Mucosa of rectum (tissue), 2 donors: ENCODE measurements around the gene VPREB1.
"Not testable (repeated sequence)": the region's sequence is repeated elsewhere in the genome, so short reads cannot be mapped to it uniquely, and the experiment has no call there.

Experiments
- H3K27ac ChIP-seq, 2 donors: one replicate each; pipeline ENCODE4 v1.7.0; 2013; ENCODE audit warnings: inconsistent platforms in 2 of 2, low read depth in 2 of 2, low read length in 2 of 2
- H3K27me3 ChIP-seq, 2 donors: one replicate each; pipeline ENCODE4 v1.7.0; 2013; ENCODE audit warnings: low read length in 2 of 2; ENCODE audit not compliant: control insufficient read depth in 2 of 2, insufficient read depth in 2 of 2
- H3K36me3 ChIP-seq, 2 donors: one replicate each; pipeline ENCODE4 v1.7.0; 2013; ENCODE audit warnings: low read length in 2 of 2; ENCODE audit not compliant: control insufficient read depth in 2 of 2, insufficient read depth in 2 of 2
- H3K4me1 ChIP-seq, 2 donors: one replicate each; pipeline ENCODE4 v1.7.0; 2013; ENCODE audit warnings: low read length in 2 of 2, mild to moderate bottlenecking in 1 of 2; ENCODE audit not compliant: control insufficient read depth in 2 of 2, insufficient read depth in 2 of 2
- H3K4me3 ChIP-seq, 2 donors: one replicate each; pipeline ENCODE4 v1.7.0; 2013; ENCODE audit warnings: low read length in 2 of 2
- H3K9ac ChIP-seq, 2 donors: one replicate each; pipeline ENCODE4 v1.7.0; 2013; ENCODE audit warnings: low read length in 2 of 2, low read depth in 1 of 2, mild to moderate bottlenecking in 1 of 2
- H3K9me3 ChIP-seq, 2 donors: one replicate each; pipeline ENCODE4 v1.7.0; 2013; ENCODE audit warnings: low read length in 2 of 2; ENCODE audit not compliant: control insufficient read depth in 2 of 2
- donor health status: healthy.
- donor health status: Normal muscosa, but diverticular disease.

Gene VPREB1

GRCh38 chr22:22270036-22270676 is 25.6 kb downstream of the VPREB1 start:
- H3K9ac ChIP-seq, H3K27me3 ChIP-seq, H3K27ac ChIP-seq, H3K4me1 ChIP-seq, H3K9me3 ChIP-seq, H3K36me3 ChIP-seq, H3K4me3 ChIP-seq: not testable (repeated sequence)

GRCh38 chr22:22277423-22277822 is 32.8 kb downstream of the VPREB1 start:
- H3K27me3 ChIP-seq, result not testable (repeated sequence)

DNA sequence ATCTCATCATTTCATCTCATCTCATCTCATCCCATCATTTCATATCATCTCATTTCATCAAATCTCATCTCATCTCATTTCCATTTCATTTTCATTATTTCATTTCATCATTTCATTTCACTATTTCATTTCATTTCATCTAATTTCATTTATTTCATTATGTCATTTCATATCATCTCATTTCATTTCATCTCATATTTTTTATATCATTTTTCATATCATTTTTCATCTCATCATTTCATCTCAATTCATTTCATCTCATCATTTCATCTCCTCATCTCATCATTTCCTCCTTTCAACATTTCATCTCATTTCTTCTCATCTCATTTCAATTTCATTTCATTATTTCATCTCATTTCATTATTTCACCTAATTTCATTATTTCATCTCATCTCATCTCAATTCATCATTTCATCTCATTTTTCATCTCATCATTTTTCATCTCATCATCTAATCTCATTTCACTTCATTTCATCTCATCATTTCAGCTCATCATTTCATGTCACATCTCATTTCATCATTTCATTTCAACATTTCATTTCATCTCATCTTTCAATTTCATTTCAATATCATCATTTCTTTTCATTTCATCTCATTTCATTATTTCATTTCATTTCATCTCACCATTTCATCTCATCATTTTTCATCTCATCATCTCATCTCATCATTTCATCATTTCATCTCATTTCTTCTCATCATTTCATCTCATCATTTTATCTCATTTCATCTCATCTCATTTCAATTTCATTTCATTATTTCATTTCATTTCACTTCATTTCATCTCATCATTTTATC is 40.6 kb downstream of the VPREB1 start:
- H3K27ac ChIP-seq, H3K4me3 ChIP-seq: not testable (repeated sequence)

More at GRCh38 chr22:22277423-22277822, 32.8 kb downstream of the VPREB1 start:
- H3K4me3 ChIP-seq, H3K36me3 ChIP-seq, H3K9ac ChIP-seq, H3K9me3 ChIP-seq, H3K27ac ChIP-seq, H3K4me1 ChIP-seq: not testable (repeated sequence)

DNA sequence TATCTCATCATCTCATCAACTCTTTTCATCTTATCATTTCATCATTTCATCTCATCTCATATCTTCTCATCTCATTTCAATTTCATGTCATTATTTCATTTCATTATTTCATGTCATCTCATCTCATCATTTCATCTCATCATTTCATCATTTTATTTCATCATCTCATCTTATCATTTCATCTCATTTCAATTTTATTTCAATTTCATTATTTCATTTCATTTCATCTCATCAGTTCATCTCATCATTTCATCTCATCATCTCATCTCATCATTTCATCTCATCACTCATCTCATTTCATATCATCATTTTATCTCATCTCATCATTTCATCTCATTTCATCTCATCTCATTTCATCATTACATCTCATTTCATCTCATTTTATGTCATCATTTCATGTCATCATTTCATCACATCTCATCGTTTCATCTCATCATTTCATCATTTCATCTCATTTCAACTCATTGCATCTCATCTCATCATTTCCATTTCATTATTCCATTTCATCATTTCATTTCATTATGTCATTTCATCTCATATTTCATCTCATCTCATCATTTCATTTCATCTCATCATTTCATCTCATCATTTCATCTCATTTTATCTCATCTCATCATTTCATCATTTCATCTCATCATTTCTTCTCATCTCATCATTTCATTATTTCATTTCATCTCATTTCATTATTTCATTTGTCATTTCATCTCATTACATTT is 42.0 kb downstream of the VPREB1 start:
- H3K4me1 ChIP-seq, H3K9me3 ChIP-seq, H3K36me3 ChIP-seq, H3K4me3 ChIP-seq, H3K27me3 ChIP-seq, H3K27ac ChIP-seq, H3K9ac ChIP-seq: not testable (repeated sequence)

More for the DNA sequence above, 40.6 kb downstream of the VPREB1 start:
- H3K27me3 ChIP-seq, H3K9me3 ChIP-seq, H3K4me1 ChIP-seq, H3K36me3 ChIP-seq, H3K9ac ChIP-seq: not testable (repeated sequence)

- not testable (repeated sequence) for H3K9ac ChIP-seq, H3K36me3 ChIP-seq
Measured at GRCh38 chr22:22287106-22287626, 42.6 kb downstream of the VPREB1 start.

GRCh38 chr22:22289666-22290065 is 45.1 kb downstream of the VPREB1 start:
- H3K36me3 ChIP-seq, H3K9ac ChIP-seq, H3K4me3 ChIP-seq, H3K4me1 ChIP-seq, H3K9me3 ChIP-seq, H3K27me3 ChIP-seq, H3K27ac ChIP-seq: not testable (repeated sequence)

More at GRCh38 chr22:22287106-22287626, 42.6 kb downstream of the VPREB1 start:
- not testable (repeated sequence) for H3K9me3 ChIP-seq, H3K4me3 ChIP-seq, H3K27ac ChIP-seq, H3K4me1 ChIP-seq, H3K27me3 ChIP-seq

DNA sequence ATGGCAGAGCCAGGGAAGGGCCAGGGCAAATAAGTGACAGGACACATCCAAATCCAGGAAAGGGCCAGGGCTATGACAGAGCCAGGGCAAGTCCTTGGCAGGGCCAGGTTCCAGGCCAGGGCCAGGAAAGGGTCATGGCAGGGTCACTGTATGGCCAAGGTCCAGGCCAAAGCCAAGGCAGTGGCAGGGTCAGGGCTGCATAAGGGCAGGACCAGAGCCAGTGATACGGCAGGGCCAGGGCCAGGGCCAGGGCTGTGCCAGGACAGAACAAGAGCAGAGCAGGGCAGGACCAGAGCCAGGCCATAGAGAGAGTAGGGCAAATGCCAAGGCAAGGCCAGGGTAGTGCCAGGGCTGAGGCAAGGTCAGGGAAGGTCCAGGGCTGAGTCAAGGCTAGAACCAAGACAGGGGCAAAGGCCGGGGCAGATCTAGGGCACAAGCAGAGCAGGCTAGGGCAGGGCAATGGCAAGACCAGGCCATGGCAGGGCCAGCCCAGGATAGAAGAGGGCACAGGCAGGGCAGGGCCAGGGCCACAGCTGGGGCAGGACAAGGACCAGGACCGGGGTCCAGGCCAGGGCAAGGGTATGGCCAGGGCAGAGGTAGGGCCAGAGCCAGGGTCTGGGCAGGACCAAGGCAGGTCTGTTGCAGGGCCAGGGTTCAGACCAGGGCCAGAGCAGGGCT is 46.7 kb downstream of the VPREB1 start:
- H3K4me1 ChIP-seq, H3K27ac ChIP-seq, H3K9me3 ChIP-seq, H3K9ac ChIP-seq, H3K4me3 ChIP-seq, H3K27me3 ChIP-seq, H3K36me3 ChIP-seq: not testable (repeated sequence)

GRCh38 chr22:22292656-22293055 is 48.1 kb downstream of the VPREB1 start:
- H3K4me3 ChIP-seq, H3K27me3 ChIP-seq, H3K9ac ChIP-seq, H3K4me1 ChIP-seq, H3K27ac ChIP-seq, H3K36me3 ChIP-seq, H3K9me3 ChIP-seq: not testable (repeated sequence)

- not testable (repeated sequence) for H3K4me3 ChIP-seq, H3K36me3 ChIP-seq, H3K9ac ChIP-seq, H3K27ac ChIP-seq, H3K4me1 ChIP-seq, H3K9me3 ChIP-seq, H3K27me3 ChIP-seq
Measured at GRCh38 chr22:22293436-22293835, 48.9 kb downstream of the VPREB1 start.

DNA sequence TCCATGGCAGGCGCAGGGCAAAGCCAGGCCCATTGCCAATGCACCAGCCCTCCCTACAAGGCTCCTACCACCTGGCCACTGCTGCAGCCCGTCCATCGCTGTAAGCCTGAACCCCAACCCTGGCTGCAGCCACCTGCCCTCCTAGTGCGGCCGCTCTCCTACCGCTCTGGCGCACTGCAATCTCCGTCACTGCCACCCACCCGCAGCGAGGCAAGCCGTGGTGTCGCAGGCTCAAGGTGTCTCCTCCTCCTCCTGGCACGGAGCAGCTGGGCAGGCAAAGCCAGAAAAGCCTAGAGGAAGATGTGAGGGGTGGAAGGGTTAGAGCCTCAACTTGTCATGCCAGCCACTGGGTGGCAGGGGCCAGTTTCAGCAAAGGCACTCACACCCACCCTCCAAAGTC is 50.1 kb downstream of the VPREB1 start:
- not testable (repeated sequence) for H3K36me3 ChIP-seq, H3K27me3 ChIP-seq, H3K27ac ChIP-seq, H3K4me3 ChIP-seq, H3K9me3 ChIP-seq, H3K9ac ChIP-seq, H3K4me1 ChIP-seq
